Keratinocyte (primary cell): ENCODE results near the gene C2orf42. TPM values are rescaled to one million over a fixed set of nuclear protein-coding genes. Genes with fewer than 3 reads are reported as not detected.
"Not testable (repeated sequence)": the region's sequence is repeated elsewhere in the genome, so short reads cannot be mapped to it uniquely, and the experiment has no call there.

ENCODE experiments used
- DNase-seq: peaks from one replicate; pipeline ENCODE4 v3.0.0-alpha.2; 2011; ENCODE audit warnings: low read depth, missing footprints, low spot score
- FAIRE-seq: peaks from 2 replicates; lab custom pipeline; 2011; peaks lifted over from hg19 to GRCh38; lab: Jason Lieb, UNC
- H2AFZ ChIP-seq: 2 replicates; pipeline ENCODE4 v1.6.0; 2012; ENCODE audit warnings: low read length, control low read depth, inconsistent platforms; ENCODE audit not compliant: control insufficient read depth
- H3K27ac ChIP-seq: 2 replicates; pipeline ENCODE4 v1.5.1; 2011; ENCODE audit warnings: low read length; ENCODE audit not compliant: control insufficient read depth, insufficient read depth
- H3K27me3 ChIP-seq: 3 replicates; pipeline ENCODE4 v1.6.0; 2011; ENCODE audit warnings: low read length; ENCODE audit not compliant: control insufficient read depth, insufficient read depth; ENCODE audit errors: extremely low read depth
- H3K36me3 ChIP-seq, 2 experiments: 2 replicates in 1 of 2; 3 replicates in 1 of 2; pipeline ENCODE4 v1.5.1; 2011; ENCODE audit warnings: low read length in 2 of 2, mild to moderate bottlenecking in 1 of 2; ENCODE audit not compliant: control insufficient read depth in 2 of 2, insufficient read depth in 2 of 2; ENCODE audit errors: extremely low read depth in 1 of 2
- H3K4me1 ChIP-seq: 3 replicates; pipeline ENCODE4 v1.5.1; 2011; ENCODE audit warnings: low read length; ENCODE audit not compliant: control insufficient read depth, insufficient read depth; ENCODE audit errors: extremely low read depth
- H3K4me2 ChIP-seq: 3 replicates; pipeline ENCODE4 v1.6.0; 2011; ENCODE audit warnings: low read depth, low read length; ENCODE audit not compliant: control insufficient read depth, insufficient read depth; ENCODE audit errors: extremely low read depth
- H3K4me3 ChIP-seq, 3 experiments: fragments of 200-600 bp in 1 of 3; sonication (generic) in 1 of 3; 2 replicates in 2 of 3; 3 replicates in 1 of 3; pipeline ENCODE4 v1.5.1; 2011 to 2016; ENCODE audit warnings: low read length in 3 of 3, mild to moderate bottlenecking in 3 of 3, control low read depth in 2 of 3, inconsistent platforms in 1 of 3, low read depth in 1 of 3, mixed read lengths in 1 of 3, mixed run types in 1 of 3, moderate library complexity in 1 of 3; ENCODE audit not compliant: control insufficient read depth in 2 of 3, insufficient read depth in 2 of 3; ENCODE audit errors: extremely low read depth in 1 of 3
- H3K79me2 ChIP-seq: 2 replicates; pipeline ENCODE4 v1.6.0; 2012; ENCODE audit warnings: low read length; ENCODE audit not compliant: control insufficient read depth, insufficient read depth
- H3K9ac ChIP-seq: 3 replicates; pipeline ENCODE4 v1.6.0; 2011; ENCODE audit warnings: low read length; ENCODE audit not compliant: control insufficient read depth, insufficient read depth; ENCODE audit errors: extremely low read depth
- H3K9me1 ChIP-seq: 3 replicates; pipeline ENCODE4 v1.6.0; 2011; ENCODE audit warnings: low read length; ENCODE audit not compliant: control insufficient read depth, insufficient read depth; ENCODE audit errors: extremely low read depth
- H3K9me3 ChIP-seq: 2 replicates; pipeline ENCODE4 v1.5.1; 2012; ENCODE audit warnings: low read depth, low read length; ENCODE audit not compliant: control insufficient read depth
- H4K20me1 ChIP-seq: 3 replicates; pipeline ENCODE4 v1.6.0; 2011; ENCODE audit warnings: low read length; ENCODE audit not compliant: control insufficient read depth, insufficient read depth; ENCODE audit errors: extremely low read depth
- EZH2 ChIP-seq: IDR thresholded peaks from one replicate; pipeline ENCODE4 v1.6.1; 2012; ENCODE audit warnings: inconsistent platforms, mild to moderate bottlenecking, low read length, moderate library complexity
- dilution Hi-C: fragments of 300-500 bp; cut with MboI; formaldehyde crosslinking; loops from one replicate; pipeline ENCODE4 v1.7.0; 2020; ENCODE audit warnings: low sequenced_read_pairs; ENCODE audit not compliant: extremely low pct_ligation_motif_present
- polyA plus RNA-seq, 5 experiments: library from polyadenylated mRNA; depleted of rRNA in 3 of 5; stranded (reverse) in 3 of 5; stranded (forward) in 1 of 5; unstranded in 1 of 5; fragments of >200 nt; gene quantifications; 1 replicate in 1 of 5; 2 replicates in 3 of 5; 3 replicates in 1 of 5; pipeline versions ENCODE4 v1.2.1 to v1.2.3, GENCODE V29; 2011 to 2012; ENCODE audit warnings: missing spikeins in 2 of 5, low read depth in 1 of 5, low replicate concordance in 1 of 5
- TF ChIP-seq, protein P1 (sequence below), 3 experiments: IDR thresholded peaks in 1 of 3; conservative IDR thresholded peaks in 1 of 3; optimal IDR thresholded peaks in 1 of 3; 2 replicates in 2 of 3; 3 replicates in 1 of 3; pipeline versions ENCODE3 to v1.5.1; 2011; ENCODE audit warnings: low read length in 3 of 3, mild to moderate bottlenecking in 3 of 3, moderate library complexity in 2 of 3, control low read depth in 1 of 3, inconsistent platforms in 1 of 3; ENCODE audit not compliant: insufficient read depth in 2 of 3; ENCODE audit errors: extremely low read depth in 1 of 3

C2orf42 gene
- polyA plus RNA-seq, 1 donor (not counting 4 experiments of a cell fraction or from before 2014, with no cell fraction given), result 9.3 TPM

DNA sequence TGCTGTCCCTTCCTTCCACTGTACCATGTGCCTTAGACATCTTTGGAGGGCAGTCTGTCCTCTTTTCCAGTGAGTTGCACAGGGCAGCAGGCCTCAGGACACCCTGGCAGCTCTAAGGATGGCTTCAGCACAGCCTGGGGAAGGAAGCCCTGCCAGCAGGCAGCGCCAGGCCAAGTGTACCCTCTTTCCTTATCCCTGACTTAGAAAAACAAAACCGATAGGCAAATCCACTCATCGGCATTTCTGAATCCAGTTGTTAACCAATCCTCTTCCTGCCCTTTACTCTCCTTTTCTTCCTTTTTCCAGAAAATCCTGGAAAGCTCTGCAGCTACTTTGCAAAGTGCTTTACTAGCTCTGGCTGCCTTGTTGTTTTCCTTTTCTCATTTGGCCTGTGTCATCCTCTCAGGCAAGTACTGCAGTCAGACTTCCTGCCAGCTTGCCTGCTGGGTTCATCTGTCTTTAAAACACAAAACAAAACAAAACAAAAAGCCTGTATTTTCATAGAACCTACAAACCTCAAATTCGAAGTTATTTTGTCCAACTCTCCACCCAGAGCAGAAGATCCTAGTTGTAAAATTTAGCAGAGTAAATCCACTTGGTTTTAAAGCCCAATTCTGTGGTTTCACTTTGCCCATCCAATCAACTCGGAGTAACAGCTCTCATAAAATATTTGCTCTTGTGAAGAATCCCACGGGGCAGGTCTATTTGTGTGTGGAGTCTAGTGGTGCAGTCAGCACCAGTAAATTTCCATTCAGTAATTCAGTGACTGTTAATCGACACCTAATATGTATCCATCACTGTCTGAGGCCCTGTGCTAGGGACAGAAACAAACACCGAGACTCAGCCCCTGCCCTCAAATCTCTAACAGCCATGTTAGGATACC, 58.3 kb downstream of the C2orf42 start:
- no peak for FAIRE-seq

DNA sequence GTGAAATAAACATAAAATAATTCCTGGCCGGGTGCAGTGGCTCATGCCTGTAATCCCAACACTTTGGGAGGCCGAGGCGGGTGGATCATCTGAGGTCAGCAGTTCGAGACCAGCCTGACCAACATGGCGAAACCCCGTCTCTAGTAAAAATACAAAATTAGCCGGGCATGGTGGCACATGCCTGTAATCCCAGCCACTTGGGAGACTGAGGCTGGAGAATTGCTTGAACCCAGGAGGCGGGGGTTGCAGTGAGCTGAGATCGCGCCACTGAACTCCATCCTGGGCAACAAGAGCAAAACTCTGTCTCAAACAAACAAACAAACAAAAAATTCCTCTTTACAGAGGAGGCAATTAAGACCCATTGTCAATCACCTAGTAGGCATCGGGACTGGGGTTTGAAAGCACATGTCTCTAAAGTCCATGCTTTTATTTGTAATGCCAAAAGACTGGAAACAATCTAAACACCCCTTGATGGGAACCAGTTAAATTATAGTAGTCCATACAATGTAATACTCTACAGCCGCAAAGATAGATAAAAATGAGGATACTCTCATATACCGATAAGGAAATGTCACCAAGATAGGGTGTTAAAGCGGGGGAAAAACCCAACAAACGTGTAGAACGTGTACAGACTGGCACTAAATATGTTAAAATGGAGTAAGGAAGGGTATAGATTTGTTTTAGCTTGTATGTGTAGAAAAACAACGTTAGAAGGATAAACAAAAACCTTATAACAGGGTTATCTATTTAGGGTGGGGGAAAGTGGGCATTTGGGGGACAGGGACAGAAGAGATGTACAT, 59.3 kb downstream of the C2orf42 start:
- Histone ChIP-seq H3K4me1 (peaks cover 33% of the 10 kb centered on the region), H3K9ac (peak overlapping the region; percentile 76), H3K4me2 (peak overlapping the region; percentile 95), H2AFZ (peak overlapping the region; percentile 86), H3K27ac (peak overlapping the region; percentile 91)
- H3K4me3 ChIP-seq, H3K27me3 ChIP-seq, H4K20me1 ChIP-seq, H3K36me3 ChIP-seq, H3K79me2 ChIP-seq, dilution Hi-C loops, H3K9me1 ChIP-seq, H3K9me3 ChIP-seq, FAIRE-seq, DNase-seq: not testable (repeated sequence)

More for the DNA sequence above, 58.3 kb downstream of the C2orf42 start:
- Histone ChIP-seq H3K9me3 (no peaks in the 10 kb centered on the region), H4K20me1 (no peaks in the 10 kb centered on the region), H3K4me3 (peak overlapping the region in 2 of 3 experiments; percentile 59 to 63), H3K27ac (peak overlapping the region; percentile 91), H3K4me2 (peak overlapping the region; percentile 95), H3K27me3 (no peaks in the 10 kb centered on the region), H3K79me2 (no peaks in the 10 kb centered on the region), H3K9me1 (no peaks in the 10 kb centered on the region), H3K9ac (peak overlapping the region; percentile 76), H3K4me1 (peaks cover 33% of the 10 kb centered on the region), H2AFZ (peak overlapping the region; percentile 86), H3K36me3 (no peaks in the 10 kb centered on the region)
- TF ChIP-seq, protein P1, sequence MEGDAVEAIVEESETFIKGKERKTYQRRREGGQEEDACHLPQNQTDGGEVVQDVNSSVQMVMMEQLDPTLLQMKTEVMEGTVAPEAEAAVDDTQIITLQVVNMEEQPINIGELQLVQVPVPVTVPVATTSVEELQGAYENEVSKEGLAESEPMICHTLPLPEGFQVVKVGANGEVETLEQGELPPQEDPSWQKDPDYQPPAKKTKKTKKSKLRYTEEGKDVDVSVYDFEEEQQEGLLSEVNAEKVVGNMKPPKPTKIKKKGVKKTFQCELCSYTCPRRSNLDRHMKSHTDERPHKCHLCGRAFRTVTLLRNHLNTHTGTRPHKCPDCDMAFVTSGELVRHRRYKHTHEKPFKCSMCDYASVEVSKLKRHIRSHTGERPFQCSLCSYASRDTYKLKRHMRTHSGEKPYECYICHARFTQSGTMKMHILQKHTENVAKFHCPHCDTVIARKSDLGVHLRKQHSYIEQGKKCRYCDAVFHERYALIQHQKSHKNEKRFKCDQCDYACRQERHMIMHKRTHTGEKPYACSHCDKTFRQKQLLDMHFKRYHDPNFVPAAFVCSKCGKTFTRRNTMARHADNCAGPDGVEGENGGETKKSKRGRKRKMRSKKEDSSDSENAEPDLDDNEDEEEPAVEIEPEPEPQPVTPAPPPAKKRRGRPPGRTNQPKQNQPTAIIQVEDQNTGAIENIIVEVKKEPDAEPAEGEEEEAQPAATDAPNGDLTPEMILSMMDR (optimal IDR thresholded peaks at IDR 0.05 in 1 of 3, IDR thresholded peaks at IDR 0.05 in 1 of 3, conservative IDR thresholded peaks at IDR 0.05 in 1 of 3; ENCODE audit: extremely low read depth in 1 of 3, insufficient read depth in 2 of 3, low read length in 3 of 3), result no peak
- no peak for TF ChIP-seq EZH2
- dilution Hi-C loops, result no loop called here
- DNase-seq, result no peak
